ENCODE measurements around the gene LRP2.

GRCh38 chr2:169280502-169280901 lies 81.8 kb downstream of the LRP2 start:
- TF ChIP-seq CTCF (IDR thresholded peaks at IDR 0.05; ENCODE audit: insufficient read depth, low read depth, low read length) (no peak), EZH2 (IDR thresholded peaks at IDR 0.05; ENCODE audit: insufficient read depth, low read length) (no peak)

Measured in astrocyte (in vitro differentiated cells and primary cell).